ENCODE data around the gene NOXA1. TPM values are rescaled to one million over a fixed set of nuclear protein-coding genes. Genes with fewer than 3 reads are reported as not detected.

Gene NOXA1
- total and polyA plus RNA-seq, 7 donors, result 1.4 to 16.4 (median 3.3) TPM

GRCh38 chr9:137416563-137417151, 6.5 kb upstream of the NOXA1 start:
- intact Hi-C loops (cut with DNase I), result no loop called here
- Histone ChIP-seq H3K4me3 (peak overlapping the region in 2 of 4 donors; percentile 31 to 45), H3K27ac (peak overlapping the region in 1 of 4 donors; percentile 43)

GRCh38 chr9:137417161-137418021, 5.8 kb upstream of the NOXA1 start:
- DNase-seq, result no peak
- peak overlapping the region in 3 of 4 donors; percentile 17 to 45 (median 31) for H3K4me3 ChIP-seq
- WGBS, 2 donors, result 92 to 94% methylated on average over 99 of the region's 99 CpGs
- TF ChIP-seq POLR2AphosphoS5 (IDR thresholded peaks at IDR 0.05) (peak in 1 of 4 donors; percentile 42), EP300 (IDR thresholded peaks at IDR 0.05) (no peak)
- no peaks in the 10 kb centered on the region for H3K36me3 ChIP-seq
- intact Hi-C loops (cut with DNase I), result no loop called here
- H3K27ac ChIP-seq, result peak overlapping the region in 1 of 4 donors; percentile 43
- peaks cover 0 to 22% (median 13%) of the 10 kb centered on the region in 4 donors for H3K4me1 ChIP-seq
- no peaks in the 10 kb centered on the region for H3K27me3 ChIP-seq
- no peaks in the 10 kb centered on the region for H3K9me3 ChIP-seq

More at GRCh38 chr9:137416563-137417151, 6.5 kb upstream of the NOXA1 start:
- Histone ChIP-seq H3K4me1 (peaks cover 0 to 19% (median 11%) of the 10 kb centered on the region in 4 donors), H3K9me3 (no peaks in the 10 kb centered on the region), H3K27me3 (no peaks in the 10 kb centered on the region), H3K36me3 (no peaks in the 10 kb centered on the region)
- no peak for DNase-seq
- 95% methylated on average over 45 of the region's 45 CpGs for whole genome bisulfite sequencing, 2 donors
- TF ChIP-seq EP300 (IDR thresholded peaks at IDR 0.05), result no peak
- no peak for TF ChIP-seq CTCF (IDR thresholded peaks at IDR 0.05)

- peaks cover 0 to 45% (median 34%) of the 10 kb centered on the region in 4 donors for H3K4me1 ChIP-seq
- intact Hi-C loops (cut with DNase I), result loop anchor here (5.0 kb wide), 1 partner anchor 35 kb away; the partner anchor contains the start of gene NSMF
- peak overlapping the region; percentile 34 to 77 (median 70) for H3K27ac ChIP-seq
- WGBS, 2 donors, result 1 to 4% methylated on average over 11 of the region's 11 CpGs
- peak overlapping the region; percentile 34 to 94 (median 86) for H3K4me3 ChIP-seq
- no peaks in the 10 kb centered on the region for H3K36me3 ChIP-seq
- no peaks in the 10 kb centered on the region for H3K27me3 ChIP-seq
- TF ChIP-seq CTCF (IDR thresholded peaks at IDR 0.05), result no peak
- no peak for TF ChIP-seq EP300 (IDR thresholded peaks at IDR 0.05)
- no peak for TF ChIP-seq POLR2A (IDR thresholded peaks at IDR 0.05)
- no peak for TF ChIP-seq POLR2AphosphoS5 (IDR thresholded peaks at IDR 0.05)
- no peaks in the 10 kb centered on the region for H3K9me3 ChIP-seq
- peak; percentile 37 for DNase-seq
Observed at GRCh38 chr9:137421838-137422603, 1.2 kb upstream of the NOXA1 start.

GRCh38 chr9:137423514-137424291, 510 bp downstream of the NOXA1 start:
- TF ChIP-seq POLR2A (IDR thresholded peaks at IDR 0.05) (no peak), POLR2AphosphoS5 (IDR thresholded peaks at IDR 0.05) (no peak), EP300 (IDR thresholded peaks at IDR 0.05) (no peak), CTCF (IDR thresholded peaks at IDR 0.05) (no peak)
- H3K4me3 ChIP-seq, result peak overlapping the region; percentile 37 to 94 (median 86)
- intact Hi-C loops (cut with DNase I), result loop anchor here (1.0 to 5.0 kb wide), 3 partner anchors 21 to 101 kb away; partner anchors contain the start of gene NSMF
- 2 to 9% methylated on average over 77 of the region's 77 CpGs for WGBS, 2 donors
- H3K36me3 ChIP-seq, result no peaks in the 10 kb centered on the region
- peaks cover 0 to 45% (median 29%) of the 10 kb centered on the region in 4 donors for H3K4me1 ChIP-seq
- no peaks in the 10 kb centered on the region for H3K9me3 ChIP-seq
- H3K27me3 ChIP-seq, result no peaks in the 10 kb centered on the region
- peak; percentile 82 for DNase-seq
- peak overlapping the region; percentile 72 to 77 (median 73) for H3K27ac ChIP-seq

Data from sigmoid colon (tissue), 7 donors.